ENCODE data around the gene ROM1.

DNA sequence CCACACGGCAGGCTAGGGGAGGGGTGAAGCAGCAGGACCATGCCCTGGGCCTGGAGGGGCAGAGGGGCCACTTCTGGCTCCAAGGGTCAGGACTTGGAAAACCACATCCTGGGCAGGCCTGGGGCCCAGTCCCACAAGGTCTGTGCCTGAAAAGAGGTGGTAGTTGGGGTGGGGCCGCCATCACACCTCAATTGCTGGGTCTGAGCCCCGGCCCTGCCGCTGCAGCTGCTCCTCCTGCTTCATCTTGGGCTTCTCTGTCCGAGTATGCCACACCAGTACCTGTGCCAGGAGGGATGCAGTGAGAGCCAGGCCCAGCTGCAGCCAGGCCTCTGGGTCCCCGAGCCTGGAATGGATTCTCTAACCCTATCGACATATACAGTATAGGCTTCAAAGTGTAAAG lies 2.5 kb downstream of the ROM1 start:
- TF ChIP-seq CTCF (IDR thresholded peaks at IDR 0.05; ENCODE audit: extremely low read depth in 1 of 2, insufficient read depth in 1 of 2, low read depth in 1 of 2, low read length in 2 of 2): no peak
- TF ChIP-seq POLR2AphosphoS5 (IDR thresholded peaks at IDR 0.05; ENCODE audit: insufficient read depth, low read depth, low read length): no peak
- no peak for TF ChIP-seq POLR2A (IDR thresholded peaks at IDR 0.05; ENCODE audit: low read depth, low read length)
- TF ChIP-seq JUN (IDR thresholded peaks at IDR 0.05; ENCODE audit: borderline replicate concordance, insufficient read depth, insufficient read length, low read depth): no peak

All from endothelial cell of umbilical vein (primary cell).